ENCODE results near the gene BAIAP2L2. TPM values are rescaled to one million over a fixed set of nuclear protein-coding genes. Genes with fewer than 3 reads are reported as not detected.
A peak's percentile ranks its signal among the peaks of the same experiment; 100 is the strongest.

BAIAP2L2 gene
- total and polyA plus RNA-seq, 7 donors: 0.16 to 48.7 (median 0.71) TPM

GRCh38 chr22:38098410-38099249, 11.9 kb downstream of the BAIAP2L2 start:
- Histone ChIP-seq H3K36me3 (no peaks in the 10 kb centered on the region), H3K27ac (no peak overlapping the region), H3K4me3 (no peak overlapping the region), H3K9me3 (no peaks in the 10 kb centered on the region), H3K4me1 (peaks cover 0 to 7% (median 3%) of the 10 kb centered on the region in 4 donors), H3K27me3 (no peaks in the 10 kb centered on the region)
- no peak for DNase-seq
- intact Hi-C loops (cut with DNase I): no loop called here
- no peak for TF ChIP-seq EP300 (IDR thresholded peaks at IDR 0.05)
- TF ChIP-seq POLR2A (IDR thresholded peaks at IDR 0.05): no peak
- TF ChIP-seq CTCF (IDR thresholded peaks at IDR 0.05): no peak
- 39 to 67% methylated on average over 9 of the region's 9 CpGs for WGBS, 2 donors

- no peaks in the 10 kb centered on the region for H3K9me3 ChIP-seq
- peaks cover 0 to 7% (median 3%) of the 10 kb centered on the region in 4 donors for H3K4me1 ChIP-seq
- TF ChIP-seq POLR2AphosphoS5 (IDR thresholded peaks at IDR 0.05) (no peak), CTCF (IDR thresholded peaks at IDR 0.05) (peak in 1 of 4 experiments; percentile 18), POLR2A (IDR thresholded peaks at IDR 0.05) (no peak)
- H3K36me3 ChIP-seq: no peaks in the 10 kb centered on the region
- H3K27ac ChIP-seq: no peak overlapping the region
- DNase-seq: no peak
- no peaks in the 10 kb centered on the region for H3K27me3 ChIP-seq
- 73 to 78% methylated on average over 30 to 32 of the region's 32 CpGs for WGBS, 2 donors
- H3K4me3 ChIP-seq: no peak overlapping the region
- intact Hi-C loops (cut with DNase I): no loop called here
Measured at GRCh38 chr22:38097557-38098409, 12.7 kb downstream of the BAIAP2L2 start.

- H3K36me3 ChIP-seq: no peaks in the 10 kb centered on the region
- no peaks in the 10 kb centered on the region for H3K27me3 ChIP-seq
- no peak for DNase-seq
- WGBS, 2 donors: 87 to 95% methylated on average over 15 of the region's 15 CpGs
- intact Hi-C loops (cut with DNase I): no loop called here
- no peaks in the 10 kb centered on the region for H3K9me3 ChIP-seq
- TF ChIP-seq POLR2A (IDR thresholded peaks at IDR 0.05): no peak
- no peak for TF ChIP-seq POLR2AphosphoS5 (IDR thresholded peaks at IDR 0.05)
- no peak for TF ChIP-seq CTCF (IDR thresholded peaks at IDR 0.05)
- TF ChIP-seq EP300 (IDR thresholded peaks at IDR 0.05): no peak
- H3K27ac ChIP-seq: no peak overlapping the region
- H3K4me1 ChIP-seq: peaks cover 0 to 7% (median 3%) of the 10 kb centered on the region in 4 donors
- H3K4me3 ChIP-seq: no peak overlapping the region
Measured at GRCh38 chr22:38097058-38097457, 13.4 kb downstream of the BAIAP2L2 start.

GRCh38 chr22:38089474-38089851, 21.0 kb downstream of the BAIAP2L2 start:
- H3K27ac ChIP-seq: no peak overlapping the region
- TF ChIP-seq CTCF (IDR thresholded peaks at IDR 0.05) (no peak), POLR2AphosphoS5 (IDR thresholded peaks at IDR 0.05) (no peak)

More at GRCh38 chr22:38089474-38089851, 21.0 kb downstream of the BAIAP2L2 start:
- peak overlapping the region in 2 of 4 donors; percentile 32 to 43 for H3K4me3 ChIP-seq
- intact Hi-C loops (cut with DNase I): no loop called here
- WGBS, 2 donors: 51 to 83% methylated on average over 34 of the region's 34 CpGs
- no peak for DNase-seq
- H3K9me3 ChIP-seq: no peaks in the 10 kb centered on the region
- H3K36me3 ChIP-seq: no peaks in the 10 kb centered on the region
- peaks cover 0 to 15% (median 11%) of the 10 kb centered on the region in 4 donors for H3K4me1 ChIP-seq
- H3K27me3 ChIP-seq: peaks cover 15 to 31% (median 19%) of the 10 kb centered on the region in 3 donors
